Prostate gland (tissue), 2 donors: ENCODE data around the gene CDK16. TPM values are rescaled to one million over a fixed set of nuclear protein-coding genes. Genes with fewer than 3 reads are reported as not detected.

ENCODE experiments used
- DNase-seq: peaks from one replicate; pipeline ENCODE4 v3.0.0-alpha.2; 2019; ENCODE audit warnings: low spot score
- H3K27ac ChIP-seq, 2 donors: fragments of 200-600 bp; sonication (generic); 2 replicates each; pipeline ENCODE4 v1.5.1; 2017 to 2019
- H3K27me3 ChIP-seq: fragments of 200-600 bp; sonication (generic); replicated peaks from 2 replicates; pipeline ENCODE4 v1.5.1; 2019; ENCODE audit not compliant: insufficient read depth
- H3K36me3 ChIP-seq, 2 donors: fragments of 200-600 bp; sonication (generic); 1 replicate in 1 of 2; 2 replicates in 1 of 2; pipeline versions ENCODE4 v1.5.1 to v1.8.1; 2017 to 2019
- H3K4me1 ChIP-seq: fragments of 200-600 bp; sonication (generic); replicated peaks from 2 replicates; pipeline ENCODE4 v1.5.1; 2019
- H3K4me3 ChIP-seq, 2 donors: fragments of 200-600 bp; sonication (generic); 2 replicates each; pipeline ENCODE4 v1.5.1; 2017 to 2019
- H3K9me3 ChIP-seq: fragments of 200-600 bp; sonication (generic); 2 replicates; pipeline ENCODE4 v1.5.1; 2017
- POLR2A ChIP-seq: fragments of 450-650 bp; IDR thresholded peaks from one replicate; pipeline ENCODE4 v1.6.1; 2016; ENCODE audit warnings: antibody characterized with exemption, mild to moderate bottlenecking
- POLR2AphosphoS5 ChIP-seq: sonication (generic); formaldehyde crosslinking; IDR thresholded peaks from one replicate; pipeline ENCODE4 v1.6.1; 2017; ENCODE audit warnings: antibody characterized with exemption
- WGBS: methylation state at CpG from one replicate; pipeline ENCODE4 v1.1.5; 2018; 5-methylcytosine and 5-hydroxymethylcytosine counted together
- intact Hi-C: fragments of 100-400 bp; cut with DNase I; formaldehyde crosslinking; loops from one replicate; pipeline ENCODE4 v1.14.2; 2022
- total RNA-seq, 2 donors: library from RNA; depleted of rRNA; stranded (reverse); fragments of >200 nt; gene quantifications; one replicate each; pipeline ENCODE4 v1.1.0, GENCODE V29; 2016
- TF ChIP-seq, protein P1 (sequence below), 4 experiments: fragments of 200-600 bp in 2 of 4; fragments of 450-650 bp in 2 of 4; sonication (generic) in 2 of 4; IDR thresholded peaks; 1 replicate in 3 of 4; 2 replicates in 1 of 4; pipeline ENCODE4 v1.5.1; 2016 to 2019; ENCODE audit warnings: antibody characterized with exemption in 4 of 4, mild to moderate bottlenecking in 2 of 4, moderate library complexity in 2 of 4

CDK16 gene
- total RNA-seq, 2 donors from 2014 or later = 63.5 to 173 TPM

DNA sequence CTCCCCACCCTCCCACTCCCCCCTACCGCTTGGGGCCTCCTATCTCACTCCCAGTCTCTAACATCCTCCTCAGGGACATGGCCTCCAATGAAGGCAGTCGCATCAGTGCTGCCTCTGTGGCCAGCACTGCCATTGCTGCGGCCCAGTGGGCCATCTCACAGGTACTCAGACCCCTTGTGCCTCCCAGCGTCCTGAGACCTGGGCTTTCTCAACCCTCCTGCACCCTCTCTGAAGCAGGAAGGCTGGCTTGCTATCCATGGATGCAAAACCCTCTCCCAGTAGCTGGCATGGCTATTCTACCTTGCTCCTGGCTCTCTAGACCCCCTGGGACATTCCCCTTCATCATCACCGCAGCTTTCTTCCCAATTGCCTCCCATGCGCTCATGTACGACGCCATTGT is 38.1 kb upstream of the CDK16 start:
- DNase-seq = no peak
- no peaks in the 10 kb centered on the region for H3K4me1 ChIP-seq
- no peak overlapping the region for H3K4me3 ChIP-seq
- intact Hi-C loops = no loop called here
- no peaks in the 10 kb centered on the region for H3K27me3 ChIP-seq
- no peak for TF ChIP-seq POLR2AphosphoS5
- TF ChIP-seq POLR2A = no peak
- TF ChIP-seq, protein P1, sequence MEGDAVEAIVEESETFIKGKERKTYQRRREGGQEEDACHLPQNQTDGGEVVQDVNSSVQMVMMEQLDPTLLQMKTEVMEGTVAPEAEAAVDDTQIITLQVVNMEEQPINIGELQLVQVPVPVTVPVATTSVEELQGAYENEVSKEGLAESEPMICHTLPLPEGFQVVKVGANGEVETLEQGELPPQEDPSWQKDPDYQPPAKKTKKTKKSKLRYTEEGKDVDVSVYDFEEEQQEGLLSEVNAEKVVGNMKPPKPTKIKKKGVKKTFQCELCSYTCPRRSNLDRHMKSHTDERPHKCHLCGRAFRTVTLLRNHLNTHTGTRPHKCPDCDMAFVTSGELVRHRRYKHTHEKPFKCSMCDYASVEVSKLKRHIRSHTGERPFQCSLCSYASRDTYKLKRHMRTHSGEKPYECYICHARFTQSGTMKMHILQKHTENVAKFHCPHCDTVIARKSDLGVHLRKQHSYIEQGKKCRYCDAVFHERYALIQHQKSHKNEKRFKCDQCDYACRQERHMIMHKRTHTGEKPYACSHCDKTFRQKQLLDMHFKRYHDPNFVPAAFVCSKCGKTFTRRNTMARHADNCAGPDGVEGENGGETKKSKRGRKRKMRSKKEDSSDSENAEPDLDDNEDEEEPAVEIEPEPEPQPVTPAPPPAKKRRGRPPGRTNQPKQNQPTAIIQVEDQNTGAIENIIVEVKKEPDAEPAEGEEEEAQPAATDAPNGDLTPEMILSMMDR (IDR thresholded peaks at IDR 0.05) = no peak
- WGBS = 88% methylated on average over 7 of the region's 8 CpGs
- no peaks in the 10 kb centered on the region for H3K9me3 ChIP-seq
- no peaks in the 10 kb centered on the region for H3K36me3 ChIP-seq
- H3K27ac ChIP-seq = no peak overlapping the region

DNA sequence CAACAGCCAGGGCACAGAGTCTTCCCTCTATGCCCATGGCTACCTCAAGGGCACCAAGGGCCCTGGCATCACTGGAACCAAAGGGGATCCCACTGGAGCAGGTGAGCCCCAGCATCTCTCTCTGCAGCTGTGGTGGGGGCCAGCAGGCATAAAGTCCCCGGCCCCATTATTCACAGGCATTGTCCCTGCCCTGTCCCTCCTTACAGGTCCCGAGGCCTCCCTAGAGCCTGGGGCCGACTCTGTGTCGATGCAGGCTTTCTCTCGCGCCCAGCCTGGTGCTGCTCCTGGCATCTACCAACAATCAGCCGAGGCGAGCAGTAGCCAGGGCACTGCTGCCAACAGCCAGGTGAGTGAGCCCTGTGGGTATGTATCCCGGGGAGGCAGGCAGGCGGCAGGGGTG is 37.2 kb upstream of the CDK16 start:
- Histone ChIP-seq H3K27ac (no peak overlapping the region), H3K4me3 (no peak overlapping the region), H3K4me1 (no peaks in the 10 kb centered on the region), H3K27me3 (no peaks in the 10 kb centered on the region), H3K9me3 (no peaks in the 10 kb centered on the region), H3K36me3 (no peaks in the 10 kb centered on the region)
- no CpG with 5 or more reads among the region's 10 CpGs for WGBS
- TF ChIP-seq POLR2A = no peak
- TF ChIP-seq, protein P1 (IDR thresholded peaks at IDR 0.05) = no peak
- TF ChIP-seq POLR2AphosphoS5 = no peak
- no peak for DNase-seq
- intact Hi-C loops = no loop called here

DNA sequence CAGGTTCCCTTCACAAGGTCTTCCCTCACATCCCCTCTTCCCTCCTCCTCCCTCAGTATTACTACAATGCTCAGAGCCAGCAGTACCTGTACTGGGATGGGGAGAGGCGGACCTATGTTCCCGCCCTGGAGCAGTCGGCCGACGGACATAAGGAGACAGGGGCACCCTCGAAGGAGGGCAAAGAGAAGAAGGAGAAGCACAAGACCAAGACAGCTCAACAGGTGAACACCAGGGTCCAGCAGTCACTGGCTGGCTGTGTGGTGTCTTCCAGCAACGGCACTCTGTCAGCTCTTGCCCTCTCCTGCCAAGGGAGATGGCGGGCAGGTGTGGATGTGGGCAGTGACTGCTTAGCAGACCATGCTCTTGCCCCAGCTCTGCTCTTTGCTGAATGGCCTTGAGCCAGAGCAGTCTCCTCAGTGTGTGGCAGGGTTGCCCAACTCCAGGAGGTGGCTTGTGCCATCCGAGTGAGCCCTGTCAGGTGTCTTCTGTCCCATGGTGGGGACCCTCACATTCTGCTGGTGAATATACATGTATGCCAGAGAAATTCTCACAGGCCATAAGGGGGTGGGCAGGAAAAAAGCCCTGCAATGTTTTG is 36.3 kb upstream of the CDK16 start:
- WGBS = 92% methylated on average over 8 of the region's 9 CpGs
- intact Hi-C loops = no loop called here
- no peaks in the 10 kb centered on the region for H3K36me3 ChIP-seq

DNA sequence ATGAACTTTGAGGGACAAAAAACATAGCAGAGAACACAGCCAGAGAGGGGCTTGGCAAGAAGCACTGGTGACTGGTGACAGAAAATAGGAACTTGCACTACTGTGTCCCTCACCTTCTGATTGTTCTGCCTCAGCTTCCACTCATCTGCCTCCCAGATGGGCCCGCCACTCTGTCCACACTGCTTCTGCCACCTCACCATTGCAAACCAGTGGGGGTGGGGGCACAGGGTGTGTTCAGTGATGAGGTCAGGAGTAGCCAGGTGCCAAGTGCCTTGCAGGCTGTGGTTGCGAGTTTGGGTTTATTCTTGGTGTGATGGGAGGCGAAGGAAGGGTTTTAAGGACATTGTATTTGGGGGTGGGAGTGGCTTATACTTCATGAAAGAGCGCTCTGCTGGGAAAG is 34.0 kb upstream of the CDK16 start:
- WGBS = 79% methylated on average over 4 of the region's 4 CpGs

More for the DNA sequence above, 36.3 kb upstream of the CDK16 start:
- Histone ChIP-seq H3K27me3 (no peaks in the 10 kb centered on the region), H3K27ac (no peak overlapping the region), H3K4me3 (no peak overlapping the region), H3K4me1 (no peaks in the 10 kb centered on the region), H3K9me3 (no peaks in the 10 kb centered on the region)
- DNase-seq = no peak
- TF ChIP-seq POLR2AphosphoS5 (no peak), POLR2A (no peak)
- TF ChIP-seq, protein P1 (IDR thresholded peaks at IDR 0.05) = no peak

DNA sequence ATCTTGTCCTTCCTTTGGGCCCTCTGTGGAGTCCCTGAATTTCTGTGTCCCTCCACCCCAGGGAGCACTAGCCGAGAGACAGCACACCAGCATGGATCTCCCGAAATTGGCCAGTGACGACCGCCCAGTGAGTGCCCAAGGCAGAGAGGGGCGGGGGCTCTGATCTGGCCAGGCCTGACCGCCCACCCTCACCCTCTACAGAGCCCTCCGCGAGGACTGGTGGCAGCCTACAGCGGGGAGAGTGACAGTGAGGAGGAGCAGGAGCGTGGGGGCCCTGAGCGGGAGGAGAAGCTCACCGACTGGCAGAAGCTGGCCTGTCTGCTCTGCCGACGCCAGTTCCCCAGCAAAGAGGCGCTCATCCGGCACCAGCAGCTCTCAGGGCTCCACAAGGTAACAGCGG is 33.2 kb upstream of the CDK16 start:
- TF ChIP-seq POLR2AphosphoS5 (no peak), POLR2A (no peak)
- TF ChIP-seq, protein P1 (IDR thresholded peaks at IDR 0.05) = no peak
- Histone ChIP-seq H3K4me1 (no peaks in the 10 kb centered on the region), H3K27me3 (no peaks in the 10 kb centered on the region), H3K36me3 (no peaks in the 10 kb centered on the region), H3K4me3 (no peak overlapping the region), H3K27ac (no peak overlapping the region), H3K9me3 (no peaks in the 10 kb centered on the region)
- 90% methylated on average over 14 of the region's 17 CpGs for WGBS
- no peak for DNase-seq
- intact Hi-C loops = no loop called here

More for the DNA sequence above, 34.0 kb upstream of the CDK16 start:
- Histone ChIP-seq H3K27me3 (no peaks in the 10 kb centered on the region), H3K4me3 (no peak overlapping the region), H3K4me1 (no peaks in the 10 kb centered on the region), H3K27ac (no peak overlapping the region), H3K9me3 (no peaks in the 10 kb centered on the region), H3K36me3 (no peaks in the 10 kb centered on the region)
- intact Hi-C loops = no loop called here
- DNase-seq = no peak
- TF ChIP-seq, protein P1 (IDR thresholded peaks at IDR 0.05) = no peak
- TF ChIP-seq POLR2A = no peak
- TF ChIP-seq POLR2AphosphoS5 = no peak
